GM04503 (cell line): ENCODE results near the gene TREML2.
"Not testable (repeated sequence)": the region's sequence is repeated elsewhere in the genome, so short reads cannot be mapped to it uniquely, and the experiment has no call there.

ENCODE experiments used
- DNase-seq: peaks from one replicate; pipeline ENCODE4 v3.0.0-alpha.2; 2012; ENCODE audit warnings: low read depth

TREML2 gene

DNA sequence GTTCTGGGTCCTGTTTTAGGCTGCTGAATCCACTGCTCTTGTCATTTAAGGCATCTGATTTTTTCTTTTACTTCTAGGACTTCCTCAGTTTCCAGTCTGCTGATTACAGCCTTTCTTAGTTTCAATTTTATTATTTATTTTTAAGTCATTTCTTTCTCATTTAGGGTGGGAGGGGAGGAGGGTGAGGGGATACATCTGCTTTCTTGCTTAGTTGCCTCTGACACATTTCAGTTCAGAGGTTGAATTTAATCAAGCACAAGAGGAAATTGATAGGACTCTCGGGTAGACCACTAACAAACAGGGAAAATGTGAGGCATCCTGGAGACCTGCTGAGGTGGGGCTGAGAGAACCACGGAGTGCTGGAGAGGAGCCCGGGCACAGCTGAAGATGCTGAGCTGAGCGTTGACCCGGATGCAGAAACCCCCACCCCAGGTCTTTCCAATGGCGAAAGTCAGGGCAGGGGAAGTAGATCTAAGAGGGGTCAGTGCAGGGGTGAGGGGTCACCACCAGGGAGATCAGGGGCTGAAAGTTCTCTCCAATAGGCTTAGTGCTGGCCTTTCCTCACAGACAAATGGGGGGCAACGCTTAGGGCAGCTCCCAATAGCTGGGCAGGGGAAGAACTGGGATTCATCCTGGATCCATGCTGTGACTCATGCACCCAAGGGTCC lies 7.6 kb upstream of the TREML2 start:
- DNase-seq = no peak

DNA sequence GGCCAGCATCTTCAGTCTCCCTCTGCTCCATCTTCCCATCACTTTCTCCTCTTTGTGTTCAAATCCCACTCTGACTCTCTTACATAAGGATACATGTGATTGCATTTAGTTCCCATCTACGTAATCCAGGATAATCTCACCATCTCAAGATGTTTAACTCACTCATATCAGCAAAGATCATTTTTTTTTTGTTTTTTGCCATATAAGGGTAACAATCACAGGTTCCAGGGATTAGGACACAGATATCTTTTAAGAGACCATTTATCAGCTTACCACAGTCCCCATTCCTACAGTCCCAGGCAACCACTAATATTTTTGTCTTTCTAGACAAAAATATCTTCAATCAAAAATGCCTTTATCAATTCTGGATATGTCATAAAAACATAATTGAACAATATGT lies 3.2 kb upstream of the TREML2 start:
- no peak for DNase-seq

DNA sequence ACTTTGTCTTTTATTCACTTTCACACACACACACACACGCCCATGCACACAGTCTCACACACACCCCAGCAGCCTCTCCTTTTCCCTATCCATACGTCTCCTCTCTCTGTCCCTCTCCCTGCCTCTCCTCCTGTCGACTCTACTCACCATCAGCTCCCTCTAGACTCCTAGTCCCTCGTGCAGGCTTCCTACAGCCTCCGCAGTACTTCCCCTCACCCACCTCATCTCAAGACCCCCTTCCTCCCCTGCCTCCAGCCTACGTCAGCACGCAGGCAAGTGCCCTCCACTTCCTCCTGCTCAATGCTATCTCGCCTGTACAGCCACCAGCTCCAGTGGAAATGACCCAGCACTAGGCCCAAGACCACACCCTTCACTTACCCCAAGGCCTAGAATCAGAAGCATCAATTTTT lies 820 bp upstream of the TREML2 start:
- DNase-seq = no peak

DNA sequence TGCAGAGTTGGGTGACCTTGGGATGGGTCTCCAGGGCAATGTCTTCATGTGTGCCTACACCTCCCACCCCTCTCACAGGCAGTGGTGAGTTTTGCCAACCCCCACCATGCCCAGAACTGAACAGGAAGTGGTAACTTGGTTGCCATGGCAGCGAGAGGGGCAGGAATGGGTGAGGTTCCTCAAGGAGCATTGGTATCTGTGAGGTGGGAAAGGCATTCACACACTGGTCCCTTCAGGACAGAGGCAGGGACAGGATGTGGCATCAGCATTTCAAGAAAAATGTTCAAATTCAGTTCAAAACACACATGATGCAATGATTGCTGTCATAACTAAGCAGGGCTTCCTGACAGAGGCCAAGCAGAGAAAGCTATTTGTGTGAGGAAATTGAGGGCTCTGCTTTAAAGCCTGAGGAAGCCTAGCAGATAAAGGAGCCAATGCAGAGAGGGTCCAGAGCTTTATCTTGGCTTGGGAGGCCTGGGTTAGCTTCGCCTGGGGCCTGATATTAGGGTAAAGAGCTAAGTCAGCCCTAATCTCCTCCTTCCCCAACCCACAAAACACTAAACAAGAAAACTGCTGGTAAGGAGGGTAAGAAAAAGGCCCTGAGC lies 551 bp downstream of the TREML2 start:
- DNase-seq = no peak

DNA sequence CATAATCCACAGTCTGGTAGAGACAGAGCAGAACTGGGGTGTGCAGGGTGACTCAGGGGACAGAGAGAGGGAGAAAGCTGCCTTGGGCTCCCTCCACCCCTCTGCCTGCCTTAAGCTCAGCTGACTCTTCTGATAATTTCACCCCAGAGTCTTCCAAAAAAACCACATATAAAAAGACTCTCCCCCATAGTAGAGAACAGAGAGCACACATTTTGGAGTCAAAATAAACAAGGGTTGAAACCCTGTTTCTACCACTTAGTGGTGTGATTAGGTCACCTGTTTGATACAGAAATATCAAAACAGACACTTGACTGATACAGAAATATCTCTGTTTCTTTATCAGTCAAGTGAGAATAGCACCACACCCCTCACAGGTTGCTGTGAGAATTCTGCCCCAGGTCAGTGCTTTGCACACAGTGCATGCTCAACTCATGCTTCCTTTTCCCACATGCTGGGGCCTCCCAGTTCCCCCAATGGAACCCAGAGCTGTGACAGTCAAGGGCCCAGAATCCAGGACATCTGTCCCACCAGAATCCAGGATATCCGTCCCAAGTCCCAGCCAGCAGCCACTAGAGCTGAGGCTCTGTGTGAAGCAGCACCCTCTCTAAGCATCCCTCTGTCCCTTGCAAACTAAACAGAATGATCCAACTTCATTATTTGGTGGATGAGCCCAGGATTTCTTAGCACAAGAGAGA lies 1.2 kb downstream of the TREML2 start:
- DNase-seq = no peak

DNA sequence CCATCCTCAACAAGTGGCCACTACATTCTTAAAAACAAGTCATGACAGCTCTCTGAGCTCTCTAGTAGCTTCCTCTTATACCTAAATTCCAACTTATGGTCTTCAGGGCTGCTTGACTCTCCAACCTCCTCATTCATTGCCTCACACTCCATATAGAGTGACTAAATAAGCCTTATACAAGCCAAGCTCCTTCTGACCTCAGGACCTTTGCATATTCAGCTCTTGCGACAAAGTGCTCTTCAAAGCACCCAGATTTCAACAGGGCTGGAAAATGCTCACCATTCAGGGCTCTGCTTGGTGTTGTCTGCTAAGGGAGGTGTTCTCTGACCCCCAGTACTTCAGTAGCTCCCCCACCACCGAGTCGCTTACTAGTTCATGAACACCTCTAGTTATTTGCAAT lies 3.7 kb downstream of the TREML2 start:
- no peak for DNase-seq

DNA sequence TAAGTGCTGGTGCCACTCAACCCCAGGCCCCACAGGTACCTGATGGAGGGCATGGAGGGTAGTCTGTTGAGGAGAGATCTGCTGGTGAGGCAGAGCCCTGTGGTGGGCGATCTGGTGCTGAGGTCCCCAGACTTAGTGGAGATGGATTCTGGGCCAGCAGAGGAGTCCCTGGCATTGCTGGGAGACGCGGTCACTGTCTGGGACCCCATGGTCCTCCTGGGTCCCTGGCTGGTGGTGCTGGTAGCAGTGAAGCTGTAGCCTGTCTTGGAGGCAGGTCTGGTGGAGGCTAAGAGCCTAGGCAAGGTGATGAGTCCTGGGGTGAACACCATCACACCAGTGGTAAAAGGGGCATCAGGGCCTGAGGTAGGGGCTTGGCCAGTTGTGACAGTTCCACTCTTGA lies 6.6 kb downstream of the TREML2 start:
- no peak for DNase-seq

DNA sequence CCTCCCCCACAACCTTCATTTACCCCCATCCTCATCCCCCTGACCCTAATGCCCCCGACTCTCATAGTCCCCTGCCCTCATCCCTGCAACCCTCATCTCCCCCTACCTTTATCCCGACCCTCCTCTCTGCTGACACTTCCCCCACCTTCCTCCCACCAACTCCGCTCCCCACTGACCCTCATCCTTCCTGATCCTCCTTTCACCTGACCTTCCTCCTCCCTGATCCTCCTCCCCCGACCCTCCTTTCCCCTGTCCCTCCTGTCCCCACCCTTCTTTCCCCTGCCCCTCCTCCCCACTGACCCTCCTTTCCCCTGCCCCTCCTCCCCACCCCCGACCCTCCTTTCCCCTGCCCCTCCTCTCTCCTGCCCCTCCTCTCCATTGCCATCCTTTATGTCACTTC lies 7.1 kb downstream of the TREML2 start:
- no peak for DNase-seq

DNA sequence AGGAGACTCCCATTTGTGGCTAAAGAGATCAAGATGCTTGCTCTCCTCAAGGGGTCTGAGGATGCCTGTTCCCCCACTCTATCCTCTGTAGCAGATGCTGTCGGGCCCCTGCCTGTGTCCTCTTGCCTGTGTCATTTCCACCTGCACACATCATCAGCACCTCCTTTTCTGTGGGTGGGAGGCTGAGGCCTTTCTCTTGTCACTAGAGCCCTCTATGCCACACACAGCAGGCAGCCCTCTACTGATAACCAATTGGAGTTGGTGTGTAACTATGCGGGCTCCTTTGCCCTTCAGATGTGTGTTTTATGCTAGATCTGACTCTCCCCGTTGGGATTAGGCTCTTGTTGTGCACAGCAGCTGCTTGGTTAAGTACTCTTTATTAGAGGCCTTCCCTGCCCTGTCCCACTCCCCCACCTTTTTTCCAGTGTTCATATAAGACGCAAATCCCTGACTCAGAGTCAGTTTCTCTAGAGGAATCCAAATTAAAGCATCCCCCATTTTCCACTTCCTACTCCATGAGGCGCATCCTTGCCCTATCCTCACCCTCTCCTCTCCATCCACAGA lies 7.7 kb downstream of the TREML2 start:
- no peak for DNase-seq

DNA sequence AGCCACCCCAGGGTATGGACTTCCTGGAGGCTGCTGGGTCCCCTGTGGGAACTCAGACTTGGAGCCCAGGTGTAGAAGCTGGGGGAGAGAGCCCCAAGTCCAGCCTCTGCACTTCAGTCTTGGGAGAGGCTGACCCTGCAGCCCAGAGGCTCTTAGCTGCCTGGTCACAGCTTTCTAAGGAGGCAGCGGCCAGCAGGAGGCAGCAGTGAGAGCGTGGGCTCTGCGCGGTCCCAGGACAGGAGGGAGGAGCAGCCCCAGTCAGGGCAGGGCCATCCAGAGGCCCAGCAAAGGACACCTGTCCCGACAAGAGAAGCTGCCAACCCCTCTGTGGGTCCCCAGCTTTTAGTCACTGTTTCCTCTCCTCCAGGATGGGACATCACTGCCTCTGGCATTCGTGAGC lies 9.4 kb downstream of the TREML2 start:
- no peak for DNase-seq

DNA sequence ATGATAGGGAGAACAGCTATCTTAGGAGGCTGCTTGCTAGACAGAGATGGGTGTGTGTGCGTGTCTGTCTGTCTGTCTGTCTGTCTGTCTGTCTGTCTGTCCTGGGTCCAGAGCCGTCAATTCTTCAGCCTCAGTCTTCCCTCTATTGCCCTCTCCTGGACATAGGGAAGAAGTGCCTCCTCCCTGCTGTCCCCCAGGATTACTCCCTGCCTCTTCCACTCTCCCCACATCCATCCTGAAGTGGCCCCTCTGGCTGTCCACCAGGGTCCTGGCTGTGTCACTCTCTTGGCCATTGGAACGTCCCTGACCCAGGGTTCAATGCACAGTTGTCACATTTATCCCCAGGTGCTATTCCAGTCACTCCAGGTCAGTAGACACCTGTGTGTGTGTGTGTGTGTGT lies 10.2 kb downstream of the TREML2 start:
- DNase-seq = no peak

DNA sequence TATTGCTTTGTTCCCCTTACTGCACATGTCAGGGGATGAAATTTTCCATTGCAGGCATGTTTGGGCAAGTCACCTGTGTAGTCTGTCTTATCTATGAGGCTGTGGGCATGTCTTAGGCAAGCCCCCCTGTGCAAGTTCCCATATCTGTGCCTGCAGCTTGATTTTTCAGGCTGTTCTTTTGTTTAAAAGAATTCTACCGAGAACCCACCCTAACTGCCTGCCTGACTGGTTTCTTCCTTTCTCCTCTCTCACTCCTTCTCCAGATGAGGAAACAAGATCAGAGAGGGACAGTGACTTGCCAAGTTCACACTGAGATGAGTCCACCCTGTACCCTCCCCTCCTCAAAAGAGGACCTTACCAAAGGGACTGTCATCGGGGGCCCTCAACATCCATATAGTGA lies 11.0 kb downstream of the TREML2 start:
- no peak for DNase-seq

DNA sequence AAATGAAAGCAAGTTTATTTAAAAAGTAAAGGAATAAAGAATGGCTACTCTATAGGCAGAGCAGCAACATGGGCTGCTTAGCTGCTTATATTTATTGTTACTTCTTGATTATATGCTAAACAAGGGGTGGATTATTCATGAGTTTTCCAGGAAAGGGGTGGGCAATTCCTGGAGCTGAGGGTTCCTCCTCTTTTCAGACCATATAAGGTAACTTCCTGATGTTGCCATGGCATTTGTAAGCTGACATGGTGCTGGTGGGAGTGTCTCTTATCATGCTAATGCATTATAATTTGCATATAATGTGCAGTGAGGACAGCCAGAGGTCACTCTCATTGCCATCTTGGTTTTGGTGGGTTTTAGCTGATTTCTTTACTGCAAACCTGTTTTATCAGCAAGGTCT lies 11.9 kb downstream of the TREML2 start:
- not testable (repeated sequence) for DNase-seq

DNA sequence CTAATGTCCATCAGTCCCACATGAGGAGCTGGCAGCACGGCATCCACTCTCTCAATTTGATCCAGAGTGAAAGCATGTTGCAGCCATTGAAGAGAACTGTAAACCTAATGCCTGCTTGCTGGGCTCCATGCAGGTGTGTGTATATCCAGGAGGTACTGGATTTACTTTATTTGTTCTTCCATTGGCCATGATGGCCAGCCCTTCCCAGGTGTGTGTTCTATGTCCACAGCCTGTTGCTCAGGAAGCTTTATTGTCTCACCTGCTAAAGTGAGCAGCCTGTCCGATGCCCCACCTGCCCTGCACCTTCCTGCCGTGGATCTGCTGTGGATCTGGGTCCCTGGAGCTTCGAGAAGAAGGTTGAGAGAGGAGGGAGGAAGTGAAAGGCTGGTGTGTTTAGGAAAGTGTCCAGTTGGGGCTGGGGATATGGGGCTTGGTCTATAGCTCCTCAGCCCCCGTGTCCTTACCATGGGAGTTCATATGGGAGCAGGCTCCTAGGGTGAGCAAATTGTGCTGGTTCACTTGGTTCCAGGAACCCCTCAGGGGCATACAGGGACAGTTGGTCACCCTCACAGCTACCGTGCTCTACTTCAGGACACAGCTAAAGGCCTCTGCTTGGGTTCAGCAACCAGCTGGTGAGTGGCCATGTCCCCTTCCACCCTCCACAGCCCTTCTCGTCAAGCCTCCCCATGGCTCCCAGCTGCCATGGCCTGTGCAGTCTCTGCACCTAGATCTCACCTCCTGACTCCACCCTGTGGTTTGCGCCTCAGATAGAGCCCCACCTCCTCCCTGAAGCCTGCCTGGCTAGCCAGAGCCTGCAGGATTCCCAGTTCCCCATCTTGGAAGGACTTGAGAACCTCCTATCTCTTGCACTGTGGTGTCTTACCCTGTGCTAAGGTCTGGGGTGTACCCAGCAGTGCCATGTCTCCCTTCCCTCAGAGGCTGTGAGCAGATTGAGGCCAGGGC lies 12.7 kb downstream of the TREML2 start:
- no peak for DNase-seq

DNA sequence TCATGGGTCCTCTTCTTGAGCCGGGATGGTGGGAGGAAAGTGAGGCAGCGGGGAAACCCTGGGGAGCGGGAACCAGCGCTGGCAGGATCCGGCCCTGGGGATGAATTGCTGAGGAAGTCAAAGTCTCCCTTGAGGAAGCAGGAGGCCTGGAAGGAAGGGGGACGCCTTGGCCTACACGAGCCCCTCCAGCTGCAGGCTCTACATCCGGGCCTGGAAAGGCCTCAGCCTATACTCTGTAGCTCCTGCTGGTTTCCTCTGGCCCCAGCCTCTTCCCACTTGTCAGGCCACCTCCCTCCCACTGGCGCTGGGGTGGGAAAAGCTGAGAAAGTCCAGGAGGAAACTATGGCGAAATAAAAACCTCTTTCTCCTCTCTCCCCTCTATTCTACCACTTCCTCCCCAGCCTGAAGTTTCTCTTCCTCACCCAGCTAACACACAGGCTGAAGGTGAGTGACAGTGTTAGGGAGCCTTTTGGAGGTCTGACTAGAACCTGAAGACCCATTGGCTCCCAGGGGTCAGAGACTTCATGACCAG lies 14.9 kb downstream of the TREML2 start:
- no peak for DNase-seq

DNA sequence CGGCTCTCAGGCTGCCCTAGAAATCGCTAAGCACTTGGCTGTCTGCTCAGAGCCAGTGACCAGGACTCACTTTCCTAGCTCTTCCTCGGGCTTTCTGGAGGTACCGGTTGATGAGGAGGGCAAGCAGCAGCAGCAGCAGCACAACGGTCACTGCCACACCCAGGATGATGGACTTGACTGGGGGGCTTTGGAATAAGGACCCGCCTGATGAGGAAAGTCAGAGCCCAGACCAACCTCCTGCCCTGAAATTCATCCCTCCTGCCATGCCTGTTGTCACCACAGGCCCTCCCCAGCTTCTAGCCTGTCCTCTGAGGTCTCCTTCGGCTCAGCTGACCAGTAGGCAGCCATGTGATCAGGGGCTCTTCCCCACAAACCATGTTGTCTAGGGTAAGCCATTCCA lies 16.2 kb downstream of the TREML2 start:
- no peak for DNase-seq

DNA sequence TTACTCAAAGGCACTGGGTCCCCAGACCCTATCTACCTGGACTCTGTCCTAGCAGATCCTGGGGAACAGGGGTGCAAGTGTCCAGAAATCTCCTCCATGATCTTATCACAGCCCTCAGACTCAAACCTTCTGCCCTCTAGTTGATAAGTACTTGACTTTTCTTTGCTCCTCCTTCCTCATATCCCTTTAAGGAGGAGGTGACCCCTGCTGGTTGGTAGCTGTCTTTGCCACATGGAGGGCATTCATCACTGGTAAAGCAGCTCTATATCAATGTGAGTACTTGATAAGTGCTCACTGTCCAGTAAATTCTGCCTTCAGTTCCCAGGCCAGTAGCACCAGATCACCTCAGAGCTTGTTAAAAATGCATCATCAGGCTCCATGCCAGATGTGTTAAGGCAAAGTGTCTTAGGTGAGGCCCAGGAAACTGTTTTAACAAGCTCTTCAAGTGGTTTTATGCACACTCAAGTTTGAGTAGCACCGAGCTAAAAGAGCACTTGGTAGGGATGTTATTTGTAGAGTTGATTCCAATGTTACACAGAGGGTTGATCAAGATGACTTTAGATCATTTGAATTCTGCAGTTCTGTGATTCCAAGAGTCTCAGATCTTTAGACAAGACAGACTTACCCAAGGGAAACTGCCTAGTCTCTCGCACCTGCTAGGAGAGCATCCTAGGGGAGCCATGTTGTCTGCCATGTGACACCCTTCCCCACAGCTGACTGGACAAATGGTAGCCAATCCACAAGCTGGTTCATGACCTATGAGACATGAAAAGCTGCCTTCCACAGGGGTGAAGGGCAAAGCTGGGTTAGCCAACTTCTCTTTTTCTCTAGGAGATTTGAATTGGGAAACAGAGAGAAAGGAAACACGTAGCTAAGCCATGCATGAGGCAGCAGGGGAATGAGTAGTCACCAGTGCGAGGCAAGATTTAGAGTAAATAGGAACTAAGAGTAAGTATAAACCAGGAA lies 18.6 kb downstream of the TREML2 start:
- peak; percentile 12 for DNase-seq

DNA sequence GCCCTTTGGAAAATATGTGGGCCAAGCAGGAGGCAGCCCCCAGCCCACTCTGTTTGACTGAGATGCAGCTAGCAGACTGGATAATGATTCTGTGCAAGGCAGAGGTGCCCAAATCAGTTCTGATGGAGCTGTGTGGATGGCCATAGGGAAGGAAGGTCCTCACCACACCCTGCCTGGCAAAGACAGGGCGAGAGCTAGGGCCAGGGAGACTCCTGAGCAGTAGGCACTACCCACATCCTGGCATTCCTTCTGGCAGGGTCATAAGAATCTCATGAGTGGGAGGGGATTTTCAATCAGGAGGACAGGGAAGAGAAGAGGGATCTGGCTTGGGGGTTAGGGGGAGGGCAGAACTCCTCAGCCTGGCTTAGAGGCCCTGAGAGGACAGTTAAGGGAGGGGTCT lies 19.4 kb downstream of the TREML2 start:
- DNase-seq = no peak

DNA sequence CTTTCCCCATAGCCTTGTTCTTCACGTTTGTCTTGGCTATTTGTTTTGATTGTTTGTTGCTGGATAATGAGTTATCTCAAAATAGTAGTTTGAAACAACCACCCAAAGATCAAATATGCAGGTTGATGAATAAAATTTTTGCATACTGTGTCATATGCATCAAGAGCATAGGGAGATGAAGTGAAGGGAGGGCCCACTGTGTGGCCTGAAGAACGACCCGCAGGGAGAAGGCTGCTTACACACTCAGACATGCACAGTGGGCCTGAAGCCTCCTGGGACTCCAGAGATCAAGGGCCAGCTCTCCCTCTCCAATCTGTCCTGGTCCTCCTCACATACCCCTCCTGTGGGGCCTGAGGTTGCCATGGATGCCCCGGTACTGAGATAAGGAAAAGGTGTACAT lies 21.8 kb downstream of the TREML2 start:
- DNase-seq = no peak

DNA sequence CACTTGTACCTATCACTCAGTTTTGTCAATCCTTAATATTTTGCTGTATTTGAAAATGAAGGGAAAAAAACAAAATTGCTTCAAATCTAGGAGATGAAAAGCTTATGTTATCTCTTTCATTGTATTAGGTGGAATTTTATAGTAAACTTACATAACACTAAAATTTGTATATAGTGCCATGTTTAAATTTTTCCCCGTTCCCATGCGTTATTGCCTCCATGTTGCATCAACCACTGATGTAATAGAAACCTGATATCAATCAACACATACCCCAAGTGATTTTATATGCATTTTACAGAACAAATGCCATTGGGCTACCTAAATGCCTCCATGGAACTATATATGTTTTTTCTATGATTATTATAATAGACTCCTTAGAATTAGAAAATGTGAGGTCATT lies 23.3 kb downstream of the TREML2 start:
- DNase-seq = no peak

DNA sequence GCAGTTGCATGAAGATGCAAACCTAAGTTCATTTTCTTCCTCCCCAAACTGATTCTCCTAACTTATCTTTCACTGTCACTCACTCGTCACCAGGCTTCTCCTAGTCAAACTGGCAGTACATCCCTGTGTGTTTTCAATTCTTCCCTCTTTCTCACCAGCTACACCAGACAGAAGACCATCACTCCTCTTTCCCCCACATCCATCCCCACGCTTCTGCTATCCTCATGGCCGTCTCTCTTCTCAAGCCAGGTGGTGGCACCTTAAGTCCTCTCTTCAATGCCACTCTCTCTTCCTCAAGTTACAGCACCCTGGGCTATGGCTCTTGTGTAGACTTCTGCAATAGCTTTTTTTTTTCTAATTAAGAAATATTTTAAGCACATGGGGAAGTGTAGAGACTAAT lies 23.7 kb downstream of the TREML2 start:
- no peak for DNase-seq
